ENCODE measurements around the gene CENPO. TPM values are rescaled to one million over a fixed set of nuclear protein-coding genes. Genes with fewer than 3 reads are reported as not detected.

The CENPO gene
- total and polyA plus RNA-seq, 9 donors: 11.7 to 22.2 (median 17.7) TPM

- WGBS (ENCODE audit: insufficient coverage): 71% methylated on average over 2 of the region's 5 CpGs
- no peaks in the 10 kb centered on the region for H3K27me3 ChIP-seq (ENCODE audit: control insufficient read depth, insufficient read depth, low read length)
- no peak overlapping the region for H3K4me3 ChIP-seq (ENCODE audit: low read length)
- peaks cover 58% of the 10 kb centered on the region for H3K36me3 ChIP-seq (ENCODE audit: control insufficient read depth, insufficient read depth, low read length)
- H3K4me1 ChIP-seq (ENCODE audit: control insufficient read depth, insufficient read depth, low read length): no peaks in the 10 kb centered on the region
- H3K27ac ChIP-seq (ENCODE audit: low read length): no peak overlapping the region
- H3K9me3 ChIP-seq (replicated peaks; ENCODE audit: control insufficient read depth, low read depth, low read length): no peaks in the 10 kb centered on the region
- no peak for DNase-seq
Observed at GRCh38 chr2:24761866-24762265, 31.4 kb upstream of the CENPO start.

GRCh38 chr2:24762518-24762917 lies 30.7 kb upstream of the CENPO start:
- H3K27me3 ChIP-seq (ENCODE audit: control insufficient read depth, insufficient read depth, low read length): no peaks in the 10 kb centered on the region
- no CpG with 5 or more reads among the region's 2 CpGs for WGBS (ENCODE audit: insufficient coverage)
- no peak overlapping the region for H3K27ac ChIP-seq (ENCODE audit: low read length)
- H3K36me3 ChIP-seq (ENCODE audit: control insufficient read depth, insufficient read depth, low read length): peaks cover 56% of the 10 kb centered on the region
- no peaks in the 10 kb centered on the region for H3K4me1 ChIP-seq (ENCODE audit: control insufficient read depth, insufficient read depth, low read length)
- no peaks in the 10 kb centered on the region for H3K9me3 ChIP-seq (replicated peaks; ENCODE audit: control insufficient read depth, low read depth, low read length)
- H3K4me3 ChIP-seq (ENCODE audit: low read length): no peak overlapping the region
- DNase-seq: no peak

GRCh38 chr2:24763843-24764242 lies 29.4 kb upstream of the CENPO start:
- H3K27me3 ChIP-seq (ENCODE audit: control insufficient read depth, insufficient read depth, low read length): no peaks in the 10 kb centered on the region
- peaks cover 56% of the 10 kb centered on the region for H3K36me3 ChIP-seq (ENCODE audit: control insufficient read depth, insufficient read depth, low read length)
- no peaks in the 10 kb centered on the region for H3K9me3 ChIP-seq (replicated peaks; ENCODE audit: control insufficient read depth, low read depth, low read length)
- no peak overlapping the region for H3K27ac ChIP-seq (ENCODE audit: low read length)
- no peaks in the 10 kb centered on the region for H3K4me1 ChIP-seq (ENCODE audit: control insufficient read depth, insufficient read depth, low read length)
- WGBS (ENCODE audit: insufficient coverage): 100% methylated on average over 2 of the region's 4 CpGs
- H3K4me3 ChIP-seq (ENCODE audit: low read length): no peak overlapping the region
- DNase-seq: no peak

GRCh38 chr2:24766609-24767008 lies 26.6 kb upstream of the CENPO start:
- DNase-seq: no peak
- Histone ChIP-seq H3K9me3 (replicated peaks; ENCODE audit: control insufficient read depth, low read depth, low read length) (no peaks in the 10 kb centered on the region), H3K4me1 (ENCODE audit: control insufficient read depth, insufficient read depth, low read length) (no peaks in the 10 kb centered on the region), H3K36me3 (ENCODE audit: control insufficient read depth, insufficient read depth, low read length) (peaks cover 73% of the 10 kb centered on the region), H3K27me3 (ENCODE audit: control insufficient read depth, insufficient read depth, low read length) (no peaks in the 10 kb centered on the region), H3K27ac (ENCODE audit: low read length) (no peak overlapping the region), H3K4me3 (ENCODE audit: low read length) (no peak overlapping the region)
- WGBS (ENCODE audit: insufficient coverage): 68% methylated on average over 6 of the region's 6 CpGs

- no peak for DNase-seq
- no peaks in the 10 kb centered on the region for H3K9me3 ChIP-seq (replicated peaks; ENCODE audit: control insufficient read depth, low read depth, low read length)
- 93% methylated on average over 2 of the region's 5 CpGs for WGBS (ENCODE audit: insufficient coverage)
- H3K36me3 ChIP-seq (ENCODE audit: control insufficient read depth, insufficient read depth, low read length): peaks cover 59% of the 10 kb centered on the region
- peaks cover 2% of the 10 kb centered on the region for H3K4me1 ChIP-seq (ENCODE audit: control insufficient read depth, insufficient read depth, low read length)
- no peak overlapping the region for H3K27ac ChIP-seq (ENCODE audit: low read length)
- no peaks in the 10 kb centered on the region for H3K27me3 ChIP-seq (ENCODE audit: control insufficient read depth, insufficient read depth, low read length)
- no peak overlapping the region for H3K4me3 ChIP-seq (ENCODE audit: low read length)
Observed at GRCh38 chr2:24768013-24768412, 25.2 kb upstream of the CENPO start.

- H3K27ac ChIP-seq (ENCODE audit: low read length): no peak overlapping the region
- WGBS (ENCODE audit: insufficient coverage): 57% methylated on average over 2 of the region's 7 CpGs
- no peak for DNase-seq
- H3K27me3 ChIP-seq (ENCODE audit: control insufficient read depth, insufficient read depth, low read length): no peaks in the 10 kb centered on the region
- H3K9me3 ChIP-seq (replicated peaks; ENCODE audit: control insufficient read depth, low read depth, low read length): no peaks in the 10 kb centered on the region
- H3K4me1 ChIP-seq (ENCODE audit: control insufficient read depth, insufficient read depth, low read length): peaks cover 2% of the 10 kb centered on the region
- no peak overlapping the region for H3K4me3 ChIP-seq (ENCODE audit: low read length)
- H3K36me3 ChIP-seq (ENCODE audit: control insufficient read depth, insufficient read depth, low read length): peaks cover 55% of the 10 kb centered on the region
Observed at GRCh38 chr2:24768601-24769000, 24.6 kb upstream of the CENPO start.

- H3K4me3 ChIP-seq (ENCODE audit: low read length): no peak overlapping the region
- WGBS (ENCODE audit: insufficient coverage): 61% methylated on average over 4 of the region's 5 CpGs
- peaks cover 2% of the 10 kb centered on the region for H3K4me1 ChIP-seq (ENCODE audit: control insufficient read depth, insufficient read depth, low read length)
- no peaks in the 10 kb centered on the region for H3K9me3 ChIP-seq (replicated peaks; ENCODE audit: control insufficient read depth, low read depth, low read length)
- peaks cover 41% of the 10 kb centered on the region for H3K36me3 ChIP-seq (ENCODE audit: control insufficient read depth, insufficient read depth, low read length)
- no peaks in the 10 kb centered on the region for H3K27me3 ChIP-seq (ENCODE audit: control insufficient read depth, insufficient read depth, low read length)
- DNase-seq: no peak
- H3K27ac ChIP-seq (ENCODE audit: low read length): no peak overlapping the region
Observed at GRCh38 chr2:24771061-24771460, 22.2 kb upstream of the CENPO start.

- Histone ChIP-seq H3K9me3 (replicated peaks; ENCODE audit: control insufficient read depth, low read depth, low read length) (no peaks in the 10 kb centered on the region), H3K4me3 (ENCODE audit: low read length) (no peak overlapping the region), H3K36me3 (ENCODE audit: control insufficient read depth, insufficient read depth, low read length) (peaks cover 34% of the 10 kb centered on the region), H3K27me3 (ENCODE audit: control insufficient read depth, insufficient read depth, low read length) (no peaks in the 10 kb centered on the region), H3K27ac (ENCODE audit: low read length) (no peak overlapping the region), H3K4me1 (ENCODE audit: control insufficient read depth, insufficient read depth, low read length) (peaks cover 2% of the 10 kb centered on the region)
- 59% methylated on average over 2 of the region's 5 CpGs for WGBS (ENCODE audit: insufficient coverage)
- DNase-seq: no peak
Observed at GRCh38 chr2:24771764-24772586, 21.2 kb upstream of the CENPO start.

GRCh38 chr2:24774373-24774772 lies 18.9 kb upstream of the CENPO start:
- Histone ChIP-seq H3K9me3 (replicated peaks; ENCODE audit: control insufficient read depth, low read depth, low read length) (no peaks in the 10 kb centered on the region), H3K4me1 (ENCODE audit: control insufficient read depth, insufficient read depth, low read length) (peaks cover 2% of the 10 kb centered on the region), H3K27me3 (ENCODE audit: control insufficient read depth, insufficient read depth, low read length) (no peaks in the 10 kb centered on the region), H3K36me3 (ENCODE audit: control insufficient read depth, insufficient read depth, low read length) (peaks cover 22% of the 10 kb centered on the region), H3K4me3 (ENCODE audit: low read length) (no peak overlapping the region), H3K27ac (ENCODE audit: low read length) (no peak overlapping the region)
- 54% methylated on average over 2 of the region's 3 CpGs for WGBS (ENCODE audit: insufficient coverage)
- no peak for DNase-seq

GRCh38 chr2:24779116-24779515 lies 14.1 kb upstream of the CENPO start:
- no peaks in the 10 kb centered on the region for H3K4me1 ChIP-seq (ENCODE audit: control insufficient read depth, insufficient read depth, low read length)
- peaks cover under 1% of the 10 kb centered on the region for H3K36me3 ChIP-seq (ENCODE audit: control insufficient read depth, insufficient read depth, low read length)
- H3K9me3 ChIP-seq (replicated peaks; ENCODE audit: control insufficient read depth, low read depth, low read length): no peaks in the 10 kb centered on the region
- WGBS (ENCODE audit: insufficient coverage): no CpG with 5 or more reads among the region's 2 CpGs
- H3K27me3 ChIP-seq (ENCODE audit: control insufficient read depth, insufficient read depth, low read length): no peaks in the 10 kb centered on the region
- no peak overlapping the region for H3K4me3 ChIP-seq (ENCODE audit: low read length)
- H3K27ac ChIP-seq (ENCODE audit: low read length): no peak overlapping the region
- no peak for DNase-seq

Measured in muscle of leg (tissue), 11 donors.